Peyer's patch (tissue), 4 donors: Measurements from ENCODE around the gene STPG1.

ENCODE experiments used
- POLR2A ChIP-seq, 2 donors: fragments of 450-650 bp; IDR thresholded peaks; one replicate each; pipeline ENCODE4 v1.5.1; 2017; ENCODE audit warnings: antibody characterized with exemption in 2 of 2, mild to moderate bottlenecking in 2 of 2, moderate library complexity in 2 of 2
- TF ChIP-seq, protein P1 (sequence below), 6 experiments: fragments of 450-650 bp in 4 of 6; fragments of 200-600 bp in 2 of 6; sonication (generic) in 1 of 6; IDR thresholded peaks; one replicate each; pipeline ENCODE4 v1.5.1; 2017 to 2019; ENCODE audit warnings: antibody characterized with exemption in 6 of 6, mild to moderate bottlenecking in 3 of 6, moderate library complexity in 1 of 6

DNA sequence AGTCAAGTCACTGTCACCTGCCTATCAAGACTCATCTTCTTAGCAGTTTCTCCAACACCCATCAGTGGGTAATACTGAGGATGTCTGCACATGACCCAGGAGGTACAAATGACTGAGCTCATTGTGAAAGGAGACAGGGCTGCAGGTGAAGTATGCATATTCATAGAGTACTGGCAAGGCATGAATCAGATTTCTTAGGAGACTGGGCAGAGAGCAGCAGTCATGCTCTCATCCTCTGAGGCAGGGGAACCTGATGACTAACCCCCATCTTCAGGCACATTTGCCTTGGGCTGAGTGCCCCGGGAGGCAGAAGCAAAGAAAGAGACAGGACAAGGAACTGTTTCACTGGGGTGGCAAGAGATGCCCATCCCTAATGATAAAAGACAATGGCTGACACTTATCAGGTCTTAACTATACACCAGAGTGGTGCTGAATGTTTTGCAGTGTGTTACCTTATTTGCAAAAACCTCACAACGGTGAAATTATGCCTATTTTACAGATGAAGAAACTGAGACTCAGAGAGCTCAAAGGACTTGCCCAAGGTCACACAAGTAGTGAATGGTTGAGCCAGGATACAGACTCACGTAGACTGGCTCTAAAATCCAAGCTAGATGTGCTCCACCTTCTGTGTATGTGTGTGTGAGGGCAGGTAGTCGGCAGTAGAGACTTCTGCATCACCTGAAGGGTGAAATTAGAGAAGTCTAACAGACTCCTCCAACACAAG, 103.7 kb downstream of the STPG1 start:
- TF ChIP-seq POLR2A (IDR thresholded peaks at IDR 0.05): no peak
- TF ChIP-seq, protein P1, sequence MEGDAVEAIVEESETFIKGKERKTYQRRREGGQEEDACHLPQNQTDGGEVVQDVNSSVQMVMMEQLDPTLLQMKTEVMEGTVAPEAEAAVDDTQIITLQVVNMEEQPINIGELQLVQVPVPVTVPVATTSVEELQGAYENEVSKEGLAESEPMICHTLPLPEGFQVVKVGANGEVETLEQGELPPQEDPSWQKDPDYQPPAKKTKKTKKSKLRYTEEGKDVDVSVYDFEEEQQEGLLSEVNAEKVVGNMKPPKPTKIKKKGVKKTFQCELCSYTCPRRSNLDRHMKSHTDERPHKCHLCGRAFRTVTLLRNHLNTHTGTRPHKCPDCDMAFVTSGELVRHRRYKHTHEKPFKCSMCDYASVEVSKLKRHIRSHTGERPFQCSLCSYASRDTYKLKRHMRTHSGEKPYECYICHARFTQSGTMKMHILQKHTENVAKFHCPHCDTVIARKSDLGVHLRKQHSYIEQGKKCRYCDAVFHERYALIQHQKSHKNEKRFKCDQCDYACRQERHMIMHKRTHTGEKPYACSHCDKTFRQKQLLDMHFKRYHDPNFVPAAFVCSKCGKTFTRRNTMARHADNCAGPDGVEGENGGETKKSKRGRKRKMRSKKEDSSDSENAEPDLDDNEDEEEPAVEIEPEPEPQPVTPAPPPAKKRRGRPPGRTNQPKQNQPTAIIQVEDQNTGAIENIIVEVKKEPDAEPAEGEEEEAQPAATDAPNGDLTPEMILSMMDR (IDR thresholded peaks at IDR 0.05): no peak
